Endothelial cell of hepatic sinusoid (primary cell): ENCODE results near the gene ACAD10.
"Not testable (repeated sequence)": the region's sequence is repeated elsewhere in the genome, so short reads cannot be mapped to it uniquely, and the experiment has no call there.

Experiments used
- in situ Hi-C: cut with HindIII; loops from 2 replicates; pipeline ENCODE4 v1.10.0; 2017; ENCODE audit warnings: low sequenced_read_pairs

ACAD10 gene

DNA sequence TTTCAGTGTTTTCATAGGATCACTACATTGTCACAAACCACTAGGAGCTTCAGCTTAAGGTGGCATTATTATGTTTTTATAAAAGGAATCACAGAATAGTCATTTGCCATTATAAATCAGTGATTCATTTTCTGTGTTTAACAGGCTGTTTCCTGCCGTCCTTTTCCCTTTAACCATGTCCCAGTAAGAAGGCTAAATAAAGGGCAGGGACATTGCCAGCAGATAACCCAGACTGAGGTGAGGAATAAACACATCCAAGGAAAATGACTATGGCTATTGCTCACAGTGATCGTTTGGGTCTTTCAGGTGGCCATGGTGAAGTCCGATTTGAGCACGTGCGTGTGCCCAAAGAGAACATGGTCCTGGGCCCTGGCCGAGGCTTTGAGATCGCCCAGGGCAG lies 63.0 kb downstream of the ACAD10 start:
- in situ Hi-C loops: no loop called here

DNA sequence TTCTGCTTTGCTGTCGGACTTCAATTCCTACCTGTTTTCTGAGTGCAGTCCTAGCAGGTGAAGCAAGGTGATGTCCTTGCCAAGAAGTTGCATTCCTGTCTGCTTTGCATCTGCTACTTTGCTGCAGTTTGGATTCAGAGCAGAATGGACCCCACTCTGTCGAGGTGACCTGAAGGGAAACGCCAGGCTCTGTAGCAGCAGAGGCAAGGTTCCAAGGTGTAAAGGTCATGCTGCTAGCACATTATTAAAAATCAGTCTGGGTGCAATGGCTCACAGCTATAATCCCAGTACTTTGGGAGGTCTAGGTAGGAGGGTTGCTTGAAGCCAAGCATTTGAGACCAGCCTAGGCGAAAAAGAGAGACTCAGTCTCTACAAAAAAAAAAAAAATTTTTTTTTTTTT lies 63.5 kb downstream of the ACAD10 start:
- in situ Hi-C loops: no loop called here

DNA sequence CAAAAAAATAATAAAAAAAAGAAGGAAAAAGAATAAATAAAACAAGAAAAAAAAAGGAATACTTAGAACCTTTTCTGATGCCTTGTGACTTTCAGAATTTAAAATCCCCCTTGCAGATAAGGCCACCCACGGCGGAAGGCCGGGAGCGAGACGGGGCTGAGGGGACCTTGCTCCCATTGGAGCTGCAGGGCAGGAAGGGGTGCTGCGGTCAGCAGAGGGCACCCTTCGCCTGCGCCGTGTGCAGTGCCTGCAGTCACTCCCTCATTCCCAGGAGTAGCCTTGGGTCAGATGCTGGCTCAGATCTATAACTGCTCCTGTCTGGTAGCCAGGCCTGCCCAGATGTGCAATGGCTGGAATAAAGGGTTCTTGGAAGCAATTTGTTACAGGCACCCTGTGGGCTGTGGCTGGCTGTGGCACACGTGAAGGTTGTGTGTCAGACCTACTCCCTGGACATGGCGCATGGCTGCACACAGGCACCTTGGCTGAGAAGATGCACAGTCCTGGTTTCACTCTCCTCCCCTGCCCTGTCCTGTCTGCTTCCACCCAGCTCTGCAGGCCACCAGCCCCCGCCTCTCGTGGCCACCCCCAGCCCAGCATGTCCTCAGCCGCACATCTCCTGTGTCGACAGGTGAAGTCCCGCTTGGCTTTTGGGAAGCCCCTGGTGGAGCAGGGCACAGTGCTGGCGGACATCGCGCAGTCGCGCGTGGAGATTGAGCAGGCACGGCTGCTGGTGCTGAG lies 67.5 kb downstream of the ACAD10 start:
- in situ Hi-C loops: no loop called here

DNA sequence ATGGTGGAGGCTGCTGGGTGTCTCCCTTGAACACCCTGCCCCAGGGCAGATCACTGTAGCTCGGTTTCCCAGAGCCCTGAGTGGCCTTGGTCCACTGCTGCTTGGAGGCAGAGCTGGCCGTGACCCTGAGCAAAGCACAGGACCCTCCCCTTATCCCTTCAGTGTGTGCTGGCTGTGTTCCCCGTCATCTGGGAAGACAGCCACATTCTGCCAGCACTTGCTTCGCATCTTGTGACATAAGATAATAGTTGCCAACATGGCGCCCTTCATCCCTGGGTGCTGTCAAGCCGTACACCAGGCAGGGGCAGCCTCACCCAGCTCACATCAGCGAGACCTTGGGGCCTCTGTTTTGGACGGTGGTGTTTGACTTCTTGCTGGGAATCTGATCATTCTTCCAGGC lies 68.8 kb downstream of the ACAD10 start:
- in situ Hi-C loops: no loop called here

DNA sequence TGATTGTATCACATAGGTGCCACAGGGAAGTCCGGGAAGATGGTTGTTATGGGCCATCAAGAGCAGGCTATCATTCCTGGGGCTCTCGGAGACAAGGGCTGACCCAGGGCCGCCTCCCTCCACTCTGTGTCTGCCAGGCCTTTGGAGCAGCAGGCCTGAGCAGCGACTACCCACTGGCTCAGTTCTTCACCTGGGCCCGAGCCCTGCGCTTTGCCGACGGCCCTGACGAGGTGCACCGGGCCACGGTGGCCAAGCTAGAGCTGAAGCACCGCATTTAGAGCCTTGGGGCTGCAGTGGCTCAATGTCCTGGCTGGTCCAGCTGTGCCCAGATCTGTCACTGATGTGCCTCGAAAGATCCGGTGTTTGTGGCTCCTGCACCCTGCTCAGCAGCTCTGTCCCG lies 70.3 kb downstream of the ACAD10 start:
- in situ Hi-C loops: no loop called here

DNA sequence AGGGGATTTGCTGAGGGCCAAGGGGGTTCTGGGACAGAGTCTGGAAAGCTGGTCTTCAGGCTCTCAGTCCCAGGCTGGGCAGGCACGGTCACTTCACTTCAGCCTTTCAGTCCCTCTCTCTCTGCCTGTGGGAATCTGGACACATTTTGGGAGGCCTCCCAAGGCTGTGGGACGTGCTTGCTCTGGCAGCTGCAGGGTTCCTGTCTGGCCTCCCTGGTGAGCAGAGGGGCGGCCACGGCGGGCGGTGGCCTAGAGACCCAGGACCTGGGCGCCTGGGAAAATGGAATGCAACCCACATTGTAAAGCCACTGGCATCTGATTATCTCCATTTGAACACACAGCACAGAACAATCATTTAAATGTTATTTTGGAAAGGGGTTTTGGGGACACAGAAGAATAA lies 70.8 kb downstream of the ACAD10 start:
- in situ Hi-C loops: no loop called here

DNA sequence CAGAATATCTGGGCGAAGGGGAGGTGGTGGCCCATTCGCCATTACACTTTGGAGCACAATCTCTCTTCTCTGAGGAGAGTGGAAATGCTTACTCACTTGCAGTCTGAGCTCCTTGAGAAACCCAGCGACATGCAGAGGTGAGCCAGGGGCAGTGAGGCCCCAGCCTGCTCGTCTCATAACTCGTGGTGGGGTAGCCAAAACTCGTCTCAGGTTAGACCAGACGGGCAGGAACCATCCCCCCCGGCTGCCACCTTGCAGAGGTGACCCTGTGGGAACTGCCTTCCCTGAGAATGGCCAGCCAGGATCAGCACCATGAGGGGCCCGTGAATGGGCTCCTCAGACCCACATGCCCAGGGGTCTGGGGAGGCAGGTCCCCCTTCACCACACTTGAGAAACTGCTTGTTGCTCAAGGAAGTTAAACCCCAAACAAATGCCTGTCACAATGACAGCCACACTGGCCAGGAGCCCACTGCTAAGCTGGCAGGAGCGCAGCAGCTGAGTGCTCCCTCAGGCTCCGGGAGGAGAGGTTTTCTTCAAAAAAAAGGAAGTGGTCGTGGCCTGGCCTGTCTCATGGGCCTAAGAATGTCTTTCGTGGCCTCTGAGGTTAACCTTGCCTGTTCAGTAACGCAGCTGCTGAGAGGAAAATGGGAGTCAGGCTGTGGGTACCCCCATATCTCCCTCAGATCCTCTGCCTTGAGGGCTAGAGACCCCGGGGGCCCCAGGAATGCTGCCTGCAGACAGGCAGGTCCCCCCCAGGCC lies 71.7 kb downstream of the ACAD10 start:
- in situ Hi-C loops: no loop called here

DNA sequence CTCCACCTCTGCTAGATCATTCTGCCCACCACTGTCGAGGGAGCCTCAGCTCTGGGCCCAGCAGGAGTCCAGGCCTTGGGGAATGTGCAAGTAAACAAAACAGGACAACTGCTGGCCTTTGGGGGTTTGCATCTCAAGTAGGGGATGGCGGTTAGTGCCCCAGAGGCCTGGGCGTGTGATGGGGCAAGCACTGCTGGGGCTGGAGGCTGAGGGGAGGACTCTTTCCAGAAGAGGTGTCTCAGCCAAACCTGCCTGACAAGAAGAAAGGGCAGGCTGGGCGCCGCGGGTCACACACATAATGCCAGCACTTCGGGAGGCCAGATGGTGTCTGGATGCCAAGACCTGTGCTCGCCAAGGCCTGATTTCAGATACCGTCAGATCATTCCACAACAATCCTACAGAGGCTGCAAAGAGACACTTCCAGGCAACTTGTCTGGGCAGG lies 72.3 kb downstream of the ACAD10 start:
- in situ Hi-C loops: no loop called here

DNA sequence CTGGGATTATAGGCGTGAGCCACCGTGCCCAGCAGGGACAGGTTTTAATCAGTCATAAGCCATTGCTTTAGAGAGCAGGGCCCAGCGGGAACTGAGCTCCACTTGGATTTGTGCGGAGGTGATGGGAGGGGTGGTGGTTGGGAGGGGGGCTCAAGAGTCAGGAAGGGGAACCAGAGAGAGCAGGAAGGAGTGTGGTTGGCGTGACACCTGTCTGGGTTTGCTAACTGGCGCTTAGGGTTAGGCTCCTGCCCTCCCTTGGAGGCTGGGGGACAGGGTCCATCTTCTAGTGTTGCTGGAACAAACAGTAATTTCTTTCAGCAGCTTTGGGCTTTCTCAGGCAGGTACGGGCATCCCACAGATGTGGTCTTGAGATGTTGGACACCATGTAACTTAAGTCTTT lies 73.4 kb downstream of the ACAD10 start:
- in situ Hi-C loops: no loop called here

DNA sequence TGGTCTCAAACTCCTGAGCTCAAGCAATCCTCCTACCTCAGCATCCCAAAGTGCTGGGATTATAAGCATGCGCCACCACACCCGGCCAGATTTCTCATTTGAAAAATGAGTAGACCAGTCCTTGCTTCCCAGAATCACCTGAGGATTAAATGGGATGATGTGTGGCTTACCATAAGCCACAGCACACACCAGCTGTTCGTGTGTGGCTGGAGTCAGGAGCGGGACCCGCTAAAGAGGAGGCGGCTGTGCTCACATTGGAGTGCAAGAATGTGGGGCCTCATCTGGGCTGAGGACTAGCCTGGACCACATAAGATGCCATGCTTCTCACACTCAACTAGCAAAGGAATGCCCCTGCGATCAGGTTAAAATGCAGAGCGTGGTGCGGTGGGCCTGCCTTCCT lies 74.1 kb downstream of the ACAD10 start:
- in situ Hi-C loops: no loop called here

DNA sequence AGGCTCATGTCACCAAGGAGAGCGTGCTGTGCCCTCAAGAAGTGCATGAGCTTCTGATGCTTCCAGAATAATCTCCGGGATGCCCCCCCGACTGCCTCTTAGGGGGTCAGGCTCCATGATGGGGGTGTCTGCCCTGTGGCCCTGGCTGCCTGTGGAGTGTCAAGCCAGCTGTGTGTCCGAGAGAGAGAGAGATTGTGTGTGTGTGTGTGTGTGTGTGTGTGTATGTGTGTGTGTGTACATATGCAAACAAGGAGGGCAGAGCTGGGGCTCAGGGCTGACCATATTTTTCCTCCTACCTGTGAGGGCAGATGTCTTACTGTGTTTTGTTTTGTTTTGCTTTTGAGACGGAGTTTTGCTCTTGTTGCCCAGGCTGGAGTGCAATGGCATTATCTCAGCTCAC lies 75.2 kb downstream of the ACAD10 start:
- in situ Hi-C loops: no loop called here

DNA sequence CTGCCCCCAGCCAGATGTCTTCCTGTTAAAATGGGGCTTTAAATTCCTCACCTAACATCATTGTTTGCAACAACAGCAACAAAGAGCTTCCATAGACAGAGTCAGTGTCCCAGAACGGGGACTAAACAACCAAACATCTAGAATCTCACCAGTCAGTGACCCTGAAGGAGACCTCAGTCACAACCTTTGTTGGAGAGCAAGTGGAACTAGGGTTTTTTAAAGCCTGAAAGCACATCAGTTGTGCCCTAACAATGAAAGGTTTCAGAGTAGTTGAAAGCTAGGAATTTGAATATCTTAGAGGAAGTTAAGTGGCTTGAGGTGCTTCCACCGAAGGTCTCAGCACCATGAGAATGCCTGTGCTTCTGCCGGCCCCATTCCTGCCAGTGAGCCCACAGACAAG lies 75.9 kb downstream of the ACAD10 start:
- in situ Hi-C loops: no loop called here

DNA sequence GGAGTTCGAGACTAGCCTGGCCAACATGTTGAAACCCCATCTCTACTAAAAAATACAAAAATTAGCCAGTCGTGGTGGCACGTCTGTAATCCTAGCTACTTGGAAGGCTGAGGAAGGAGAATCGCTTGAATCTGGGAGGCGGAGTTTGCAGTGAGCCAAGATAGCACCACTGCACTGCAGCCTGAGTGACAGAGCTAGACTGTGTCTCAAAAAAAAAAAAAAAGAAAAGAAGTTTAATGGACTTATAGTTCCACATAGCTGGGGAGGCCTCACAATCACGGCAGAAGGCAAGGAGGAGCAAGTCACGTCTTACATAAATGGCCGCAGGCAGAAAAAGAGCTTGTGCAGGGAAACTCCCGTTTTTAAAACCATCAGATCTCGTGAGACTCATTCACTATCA lies 77.7 kb downstream of the ACAD10 start:
- in situ Hi-C loops: not testable (repeated sequence)

DNA sequence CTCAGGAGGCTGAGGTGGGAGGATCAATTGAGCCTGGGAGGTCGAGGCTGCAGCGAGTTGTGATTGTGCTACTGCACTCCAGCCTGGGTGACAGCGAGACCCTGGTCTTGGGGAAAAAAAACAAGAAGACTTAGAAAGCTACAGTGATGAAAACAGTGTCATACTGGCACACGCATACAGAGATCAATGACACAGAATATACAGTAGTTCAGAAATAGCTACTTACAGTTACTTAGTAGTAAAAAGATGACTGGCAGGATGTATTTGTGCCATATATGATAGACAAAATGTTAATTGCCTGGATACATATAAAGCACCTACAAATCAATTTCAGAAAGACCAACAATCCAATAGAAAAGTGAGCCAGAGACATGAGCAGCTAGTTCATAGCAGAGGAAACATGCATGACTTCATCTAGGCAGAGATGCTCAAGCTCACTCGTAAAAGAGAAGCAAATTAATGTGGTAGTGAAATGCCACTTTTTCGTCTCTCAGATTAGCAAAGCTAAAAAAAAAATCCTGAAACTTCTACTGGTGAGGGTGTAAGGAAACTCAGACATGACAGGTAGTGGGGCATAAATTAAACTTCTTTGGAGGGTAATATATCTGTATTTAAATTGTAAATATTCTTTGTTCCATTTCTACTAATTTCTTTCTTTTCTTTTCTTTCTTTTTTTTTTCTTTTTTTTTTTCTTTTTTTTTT lies 78.4 kb downstream of the ACAD10 start:
- in situ Hi-C loops: no loop called here

DNA sequence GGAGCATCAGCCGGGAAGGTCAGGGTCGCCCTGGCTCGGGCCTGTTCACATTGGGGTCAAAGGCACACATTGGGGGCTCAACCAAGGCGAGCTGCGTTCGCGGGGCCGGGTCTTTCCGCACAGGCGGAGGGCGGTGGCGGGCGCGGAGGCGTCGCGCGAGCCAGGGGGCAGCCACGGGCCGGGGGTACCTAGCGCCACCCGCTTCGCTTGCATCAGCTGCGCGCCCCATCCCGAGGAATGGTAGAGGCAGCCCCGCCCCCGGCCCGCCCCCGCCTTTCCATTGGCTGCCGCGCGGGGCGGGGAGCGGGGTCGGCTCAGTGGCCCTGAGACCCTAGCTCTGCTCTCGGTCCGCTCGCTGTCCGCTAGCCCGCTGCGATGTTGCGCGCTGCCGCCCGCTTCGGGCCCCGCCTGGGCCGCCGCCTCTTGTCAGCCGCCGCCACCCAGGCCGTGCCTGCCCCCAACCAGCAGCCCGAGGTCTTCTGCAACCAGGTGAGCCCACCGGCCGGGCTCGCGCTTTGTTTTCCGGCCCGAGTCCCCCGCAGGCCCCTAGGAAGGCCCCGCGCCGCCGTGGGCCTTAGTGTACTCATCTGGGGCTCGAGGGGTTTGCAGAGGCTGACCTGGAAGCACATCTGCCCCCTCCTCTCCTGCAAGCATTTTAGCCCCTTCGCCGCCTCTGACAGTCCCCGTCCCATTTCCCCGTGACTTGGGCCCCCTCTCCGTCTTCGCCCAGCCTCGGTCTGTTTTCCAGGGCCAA lies 80.9 kb downstream of the ACAD10 start, which contains the start of gene ALDH2:
Gene ALDH2, plus strand, starts transcription at position 326 of the 754 bp plus-strand sequence. Its CDS starts 50 bp downstream, at position 376.
- in situ Hi-C loops: no loop called here

DNA sequence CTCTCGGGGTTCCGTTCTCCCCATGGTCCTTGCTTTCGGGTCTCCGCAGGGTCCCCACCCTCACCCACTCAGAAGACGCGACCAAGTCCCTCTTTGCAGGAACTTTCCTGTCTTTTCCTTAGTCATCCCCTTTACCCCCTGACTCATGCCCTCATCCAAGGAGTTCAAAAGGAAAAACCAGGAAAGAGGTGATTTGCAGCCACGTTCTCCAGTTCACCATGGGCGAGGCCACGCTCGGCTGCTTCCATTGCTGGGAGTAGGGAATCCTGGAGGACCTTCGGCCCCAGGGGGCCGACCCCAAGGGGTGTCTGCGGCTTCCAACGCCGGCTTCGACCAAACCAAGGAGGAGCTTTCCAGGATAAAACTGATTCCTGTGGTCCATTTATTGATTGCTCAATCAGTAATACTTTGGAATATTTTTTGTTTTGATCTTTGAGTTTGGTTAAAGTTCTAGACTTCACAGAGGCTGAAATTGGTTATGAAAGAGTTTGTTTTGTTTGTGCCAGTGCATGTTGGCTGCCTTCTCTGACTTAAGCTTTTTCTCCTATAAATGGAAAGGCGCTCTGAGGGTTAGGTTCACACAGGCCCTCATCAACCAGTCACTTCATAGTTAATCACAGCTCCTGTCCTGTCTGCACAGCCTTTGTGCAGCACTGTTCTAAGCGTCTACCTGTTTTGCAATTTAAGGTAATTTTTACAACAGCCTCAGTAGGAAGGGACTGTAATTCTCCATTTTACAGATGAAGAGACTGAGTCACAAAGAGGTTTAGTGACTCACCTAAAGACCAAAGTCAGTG lies 81.7 kb downstream of the ACAD10 start:
- in situ Hi-C loops: no loop called here

DNA sequence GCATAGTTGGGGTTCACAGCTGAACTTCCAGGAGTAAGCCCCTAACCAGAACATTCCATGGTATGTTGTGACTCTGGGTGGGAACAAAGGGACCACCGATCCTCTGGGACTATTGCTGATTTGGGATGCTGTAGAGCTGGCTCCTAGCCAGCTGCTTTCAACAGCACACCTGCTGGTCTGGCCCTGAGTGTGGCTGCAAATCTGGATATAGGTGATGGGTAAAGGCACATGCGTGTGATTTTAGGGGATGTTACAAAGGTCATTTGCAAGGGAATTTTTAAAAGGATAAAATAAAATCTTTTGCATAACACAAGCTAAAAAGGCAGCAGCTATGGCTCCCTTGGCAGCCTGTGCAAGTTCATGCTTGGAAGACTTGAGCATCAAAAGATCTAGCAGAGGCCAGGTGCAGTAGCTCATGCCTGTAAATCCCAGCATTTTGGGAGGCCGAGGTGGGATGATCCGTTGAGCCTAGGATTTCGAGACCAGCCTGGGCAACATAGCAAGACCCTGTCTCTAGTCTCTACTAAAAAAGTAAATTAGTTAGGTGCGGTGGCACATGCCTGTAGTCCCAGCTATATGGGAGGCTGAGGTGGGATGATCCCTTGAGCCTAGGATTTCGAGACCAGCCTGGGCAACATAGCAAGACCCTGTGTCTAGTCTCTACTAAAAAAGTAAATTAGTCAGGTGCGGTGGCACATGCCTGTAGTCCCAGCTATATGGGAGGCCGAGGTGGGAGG lies 82.5 kb downstream of the ACAD10 start:
- in situ Hi-C loops: no loop called here

DNA sequence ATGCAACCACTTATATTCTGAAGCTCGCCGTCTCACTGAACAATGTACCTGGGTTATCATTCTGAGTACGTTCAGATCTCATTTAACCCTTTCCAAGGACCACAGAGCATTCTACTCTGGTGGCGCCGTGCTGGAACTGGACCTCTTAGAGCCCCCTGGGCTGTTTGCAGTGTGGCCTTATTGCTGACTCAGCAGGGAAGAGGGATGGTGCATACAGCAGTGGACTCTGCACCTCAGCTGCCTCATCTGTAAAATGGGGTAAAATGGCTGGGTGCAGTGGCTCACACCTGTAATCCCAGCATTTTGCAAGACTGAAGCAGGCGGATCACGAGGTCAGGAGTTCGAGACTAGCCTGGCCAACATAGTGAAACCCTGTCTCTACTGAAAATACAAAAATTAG lies 83.7 kb downstream of the ACAD10 start:
- in situ Hi-C loops: no loop called here

DNA sequence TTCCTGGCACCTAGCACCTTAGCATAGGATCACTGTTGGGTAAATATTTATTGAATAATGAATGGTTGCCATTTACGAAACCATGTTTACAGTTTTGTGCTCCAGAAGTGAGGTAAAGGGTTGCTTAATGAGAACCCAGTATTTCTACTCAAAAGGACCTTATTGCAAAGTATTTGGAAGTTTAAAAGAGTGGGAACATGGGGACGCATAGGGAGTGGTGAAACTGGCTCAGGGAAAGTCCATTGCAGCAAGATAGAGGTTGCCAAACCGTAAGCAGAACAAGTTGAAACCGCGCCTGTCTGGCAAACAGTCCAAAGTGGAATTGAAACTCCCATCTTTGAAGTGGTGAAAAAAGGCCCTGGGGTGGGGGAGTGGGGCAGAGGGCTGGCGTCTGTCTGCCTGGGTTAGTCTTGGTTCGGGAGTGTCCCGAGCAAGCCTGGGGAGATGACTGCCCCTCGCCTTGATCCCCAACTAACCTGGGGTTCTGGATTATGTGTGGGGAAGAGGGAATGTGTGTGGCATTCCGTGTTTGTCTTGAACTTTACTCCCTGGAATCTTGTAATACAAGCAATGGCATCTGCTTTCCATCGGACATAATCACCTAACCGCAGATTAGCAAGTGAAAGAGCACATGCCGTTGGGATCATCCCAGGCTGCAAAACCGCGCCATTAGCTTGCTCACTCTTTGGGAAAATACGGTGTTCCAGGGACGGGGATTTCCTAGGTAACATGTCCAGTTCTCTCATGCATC lies 88.1 kb downstream of the ACAD10 start:
- in situ Hi-C loops: no loop called here
